Stimulated activated CD4-positive, alpha-beta T cell treated with anti-CD3 and anti-CD28 coated beads, Interleukin-12 subunit alpha, Interleukin-12 subunit beta, amount 100 ng/mL, for 24 hours (primary cell): Measurements from ENCODE around the gene GIMAP2.

Experiments
- DNase-seq, 2 experiments: peaks; one replicate each; pipeline ENCODE4 v3.0.0-alpha.2; 2020; ENCODE audit warnings: low read depth in 2 of 2

The GIMAP2 gene

DNA sequence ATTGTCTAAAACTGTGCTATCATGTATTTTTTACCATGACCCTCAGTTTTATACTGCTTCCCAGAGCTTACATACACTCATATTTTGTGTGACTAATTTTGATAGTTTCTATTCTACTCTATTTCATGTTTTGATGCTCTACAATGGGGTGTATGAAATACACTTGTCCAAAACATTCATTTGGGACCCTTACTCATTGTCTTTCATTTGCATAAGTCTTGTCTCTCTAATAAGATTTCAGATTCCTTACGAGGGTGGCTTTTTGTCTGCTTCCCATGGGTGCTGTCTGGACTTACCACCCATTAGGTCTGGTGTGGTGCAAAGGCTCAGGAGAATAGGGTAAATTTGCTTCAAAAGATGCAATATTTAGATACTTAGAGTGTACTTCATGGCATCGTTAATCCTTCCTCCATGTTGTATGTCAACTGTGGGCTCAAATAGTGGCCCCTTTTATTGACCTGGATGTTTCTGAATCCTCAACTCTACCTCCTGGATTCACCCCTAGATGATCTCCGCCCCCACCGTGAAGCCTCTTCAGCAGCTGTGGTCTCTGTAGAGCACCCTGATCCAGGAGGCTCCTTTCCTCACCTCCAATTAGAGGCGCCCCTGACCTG lies 48.1 kb downstream of the GIMAP2 start:
- no peak for DNase-seq

DNA sequence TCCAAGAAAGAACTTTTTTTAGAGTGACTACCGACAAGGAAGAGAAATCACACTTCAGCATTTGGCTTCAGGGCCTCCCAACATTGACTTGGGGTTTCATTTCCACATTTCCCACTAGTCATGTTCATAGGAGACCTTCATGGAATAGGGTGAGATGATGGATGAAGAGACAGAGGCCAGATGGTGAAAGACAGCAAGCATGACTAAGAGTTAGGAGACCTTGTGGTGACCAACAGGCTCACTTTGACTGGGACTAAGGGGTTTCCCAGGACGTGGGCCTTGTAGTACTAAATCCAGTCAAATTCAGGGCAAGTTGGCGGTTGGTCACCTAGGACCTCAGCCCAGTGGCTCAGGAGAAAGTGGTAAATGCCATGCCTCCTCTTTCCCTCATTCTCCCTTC lies 48.7 kb downstream of the GIMAP2 start:
- no peak for DNase-seq

DNA sequence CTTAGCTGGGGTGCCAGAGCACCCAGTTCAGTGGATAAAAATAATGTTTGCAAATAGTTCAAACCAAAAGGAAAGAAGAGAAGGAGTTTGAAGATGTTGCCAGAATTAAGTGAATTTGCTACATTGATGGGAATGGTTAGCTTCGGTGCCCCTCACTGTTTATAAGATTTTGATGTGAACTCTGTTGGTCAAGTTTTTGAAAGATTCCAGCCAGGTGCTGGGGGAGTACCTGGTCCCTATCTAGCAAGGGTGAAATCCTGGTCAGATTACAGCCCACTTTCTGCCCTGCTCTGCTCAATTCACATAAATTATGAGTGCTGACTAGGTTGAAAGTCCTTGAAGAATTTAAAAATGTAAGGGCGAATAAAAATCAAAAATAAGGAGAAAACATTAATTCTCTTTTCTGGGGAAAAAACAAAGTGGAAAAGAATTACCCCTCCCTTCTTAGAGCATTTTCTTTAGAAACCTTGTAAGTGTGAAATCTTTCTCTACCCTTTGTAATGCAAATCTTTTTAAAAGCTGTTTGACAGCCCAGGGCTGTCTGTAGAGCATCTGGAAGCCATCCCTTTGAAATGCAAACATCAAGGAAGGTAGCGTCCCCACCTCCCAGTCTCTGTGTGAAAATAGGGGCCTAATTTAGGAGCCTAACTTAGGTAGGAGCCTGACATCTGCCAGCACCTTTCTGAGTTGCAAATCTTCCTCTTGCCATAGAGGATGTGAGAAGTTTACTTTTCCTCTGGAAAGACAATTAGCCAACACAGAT lies 50.3 kb downstream of the GIMAP2 start:
- DNase-seq = no peak

DNA sequence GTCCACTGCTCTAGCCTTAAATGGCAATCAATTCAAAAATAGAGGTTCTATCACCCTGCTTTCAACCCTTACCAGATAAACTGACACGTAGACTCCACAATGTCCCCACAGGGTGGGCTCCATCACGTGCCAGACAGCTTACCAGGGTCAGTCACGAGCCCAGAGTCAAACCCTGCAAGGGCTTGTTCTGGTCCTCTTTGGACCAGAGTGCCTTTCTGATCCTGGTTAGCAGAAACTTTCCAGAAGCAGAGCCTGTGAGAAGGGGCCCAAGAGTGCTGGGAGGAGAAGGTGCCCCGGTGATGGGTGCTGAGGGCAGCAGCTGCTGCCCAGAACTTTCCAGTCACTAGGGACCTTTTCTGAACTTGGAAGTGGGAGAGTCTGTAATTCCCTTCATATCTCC lies 51.4 kb downstream of the GIMAP2 start:
- no peak for DNase-seq

DNA sequence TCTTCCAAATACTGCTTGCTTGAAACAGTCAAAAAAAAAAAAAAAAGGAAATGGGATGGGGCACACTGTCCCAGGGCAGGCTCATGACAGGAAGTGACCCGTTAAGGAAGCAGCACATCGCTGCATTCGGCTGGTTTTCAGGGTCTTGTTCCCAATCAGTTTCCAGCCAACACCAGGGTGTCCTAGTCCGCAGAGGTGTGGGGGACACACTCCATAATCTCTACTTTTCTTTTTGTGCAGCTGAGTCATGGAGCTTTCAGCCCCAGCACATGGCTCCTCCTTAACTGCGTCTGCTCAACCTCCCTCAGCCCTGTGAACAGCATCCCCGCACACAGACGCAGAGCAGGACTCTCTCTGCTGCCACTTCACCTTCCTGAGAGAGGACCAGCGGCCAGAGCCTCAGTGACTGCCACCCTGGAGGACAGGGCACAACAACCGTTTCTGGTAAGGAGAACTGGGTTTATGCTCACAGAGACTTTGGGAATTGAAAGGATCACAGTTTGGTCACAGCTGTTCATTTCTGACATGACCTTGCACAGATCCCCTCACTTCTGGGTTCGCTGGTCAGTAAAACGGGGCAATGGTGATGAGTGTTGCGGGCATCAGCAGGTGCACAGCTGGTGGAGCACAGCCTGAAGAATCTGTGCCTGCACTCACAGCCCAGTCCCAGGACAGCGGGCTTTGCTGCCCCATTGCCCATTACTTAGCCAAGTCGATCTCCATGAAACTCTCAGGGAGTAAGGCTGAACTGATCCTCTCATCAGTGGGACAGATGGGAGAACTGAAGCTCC lies 52.0 kb downstream of the GIMAP2 start, which contains the start of gene GIMAP5:
Gene GIMAP5, plus strand, starts transcription at position 154 of the 791 bp plus-strand sequence. CDS start 3,467 bp downstream, outside the sequence.
- no peak for DNase-seq

DNA sequence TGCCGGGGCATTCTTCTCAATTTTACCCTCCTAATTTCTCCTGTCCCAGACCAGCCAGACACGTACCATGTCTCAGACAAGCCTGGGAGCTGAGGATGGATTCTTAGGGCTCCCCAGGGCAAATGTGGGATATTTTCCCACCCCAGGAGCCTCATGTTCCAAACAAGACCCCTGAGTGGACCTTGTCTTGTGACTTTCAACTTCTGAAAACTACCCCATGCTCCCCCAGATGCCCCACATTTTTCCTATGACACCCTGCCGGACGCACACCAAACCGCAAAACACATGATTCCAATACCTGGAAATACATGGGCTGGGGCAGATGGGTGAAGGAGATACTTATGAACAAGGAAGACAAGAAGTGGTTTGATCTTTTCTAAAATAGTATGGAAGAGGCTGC lies 52.6 kb downstream of the GIMAP2 start:
- no peak for DNase-seq

DNA sequence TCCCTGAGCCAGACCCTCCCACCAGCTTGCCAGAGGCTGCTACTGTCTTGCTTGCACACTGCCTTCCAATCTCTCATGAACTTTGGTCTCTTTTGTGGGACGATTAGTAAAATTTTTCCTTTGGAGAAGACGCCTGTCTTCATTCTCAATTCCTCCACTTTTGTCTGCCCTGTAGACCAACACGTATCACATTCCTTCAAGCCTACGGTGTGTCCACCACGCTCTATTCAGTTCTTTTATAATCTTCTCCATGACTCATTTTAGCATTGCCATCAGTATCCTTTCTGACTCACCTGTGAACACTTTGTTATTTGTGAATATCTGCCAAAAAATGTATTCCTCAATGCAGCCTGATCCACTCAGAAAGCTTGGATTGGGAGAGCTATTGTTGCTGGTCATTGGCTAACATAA lies 53.1 kb downstream of the GIMAP2 start:
- no peak for DNase-seq

DNA sequence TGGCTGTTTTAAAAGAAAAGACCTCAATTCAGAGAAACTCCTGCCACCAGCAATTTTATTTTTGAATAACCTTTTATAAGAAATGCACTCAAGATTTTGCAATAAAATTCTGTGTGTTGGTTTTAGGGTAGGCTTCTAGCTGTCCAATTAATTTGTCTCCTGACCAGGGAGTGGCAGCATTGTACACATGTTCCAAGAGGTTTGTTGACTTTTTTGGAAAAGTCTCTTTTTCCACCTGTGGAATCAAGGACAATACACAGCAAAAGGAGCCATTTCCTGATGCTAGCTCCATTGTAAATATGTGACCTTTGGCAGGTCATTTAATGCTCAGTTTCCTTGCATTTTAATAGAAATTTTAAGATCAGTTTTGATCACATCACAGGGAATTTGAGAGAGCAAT lies 53.5 kb downstream of the GIMAP2 start:
- no peak for DNase-seq

DNA sequence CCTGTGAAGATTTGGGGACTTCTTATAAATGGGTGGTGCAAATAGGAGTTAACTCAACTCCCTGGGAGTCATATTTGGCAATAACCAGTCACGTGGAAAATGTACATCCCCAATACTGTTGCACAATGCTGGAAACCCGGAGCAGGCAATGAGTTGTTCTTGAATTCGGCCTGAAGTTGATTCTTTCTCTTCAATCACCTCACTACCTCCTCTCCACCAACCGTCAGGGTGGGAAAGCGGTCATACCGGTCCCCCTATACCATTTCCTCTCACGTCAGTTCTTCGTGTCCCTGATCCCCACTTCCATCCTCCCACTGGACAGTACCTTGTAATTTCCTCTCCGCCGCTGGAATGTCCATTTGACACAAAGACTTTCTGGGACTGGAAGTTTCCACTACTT lies 54.5 kb downstream of the GIMAP2 start:
- no peak for DNase-seq

DNA sequence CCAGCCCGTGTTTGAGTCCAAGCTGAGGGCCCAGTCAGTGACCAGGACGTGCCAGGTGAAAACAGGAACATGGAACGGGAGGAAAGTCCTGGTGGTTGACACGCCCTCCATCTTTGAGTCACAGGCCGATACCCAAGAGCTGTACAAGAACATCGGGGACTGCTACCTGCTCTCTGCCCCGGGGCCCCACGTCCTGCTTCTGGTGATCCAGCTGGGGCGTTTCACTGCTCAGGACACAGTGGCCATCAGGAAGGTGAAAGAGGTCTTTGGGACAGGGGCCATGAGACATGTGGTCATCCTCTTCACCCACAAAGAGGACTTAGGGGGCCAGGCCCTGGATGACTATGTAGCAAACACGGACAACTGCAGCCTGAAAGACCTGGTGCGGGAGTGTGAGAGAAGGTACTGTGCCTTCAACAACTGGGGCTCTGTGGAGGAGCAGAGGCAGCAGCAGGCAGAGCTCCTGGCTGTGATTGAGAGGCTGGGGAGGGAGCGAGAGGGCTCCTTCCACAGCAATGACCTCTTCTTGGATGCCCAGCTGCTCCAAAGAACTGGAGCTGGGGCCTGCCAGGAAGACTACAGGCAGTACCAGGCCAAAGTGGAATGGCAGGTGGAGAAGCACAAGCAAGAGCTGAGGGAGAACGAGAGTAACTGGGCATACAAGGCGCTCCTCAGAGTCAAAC lies 56.9 kb downstream of the GIMAP2 start:
- DNase-seq = no peak
